ENCODE data around the gene EIF2B1.

GRCh38 chr12:123648401-123648800 lies 14.9 kb upstream of the EIF2B1 start:
- TF ChIP-seq EZH2 (IDR thresholded peaks at IDR 0.05; ENCODE audit: low read length, unreplicated experiment) (no peak), CTCF (conservative IDR thresholded peaks at IDR 0.05; ENCODE audit: low read depth, low read length) (no peak)
